Measurements from ENCODE around the gene PPM1J.
"Not testable (repeated sequence)": the region's sequence is repeated elsewhere in the genome, so short reads cannot be mapped to it uniquely, and the experiment has no call there.

Gene PPM1J

GRCh38 chr1:112723511-112723839 is 8.3 kb upstream of the PPM1J start:
- peaks cover 10 to 13% of the 10 kb centered on the region in 2 experiments for H3K4me1 ChIP-seq (ENCODE audit: control insufficient read depth in 1 of 2, insufficient read depth in 1 of 2, low read depth in 1 of 2, low read length in 1 of 2)
- peaks cover 56% of the 10 kb centered on the region for H3K27me3 ChIP-seq
- H3K27ac ChIP-seq, result no peak overlapping the region
- no peaks in the 10 kb centered on the region for H3K36me3 ChIP-seq
- TF ChIP-seq CTCF (IDR thresholded peaks at IDR 0.05), result no peak
- no peak overlapping the region for H3K4me3 ChIP-seq (ENCODE audit: low read depth in 1 of 2, low read length in 1 of 2)
- H3K9me3 ChIP-seq, result no peaks in the 10 kb centered on the region

GRCh38 chr1:112722601-112723510 is 7.7 kb upstream of the PPM1J start:
- Histone ChIP-seq H3K36me3 (no peaks in the 10 kb centered on the region), H3K27me3 (peaks cover 62% of the 10 kb centered on the region), H3K4me3 (ENCODE audit: low read depth in 1 of 2, low read length in 1 of 2) (no peak overlapping the region), H3K4me1 (ENCODE audit: control insufficient read depth in 1 of 2, insufficient read depth in 1 of 2, low read depth in 1 of 2, low read length in 1 of 2) (peaks cover 11 to 14% of the 10 kb centered on the region in 2 experiments), H3K9me3 (no peaks in the 10 kb centered on the region), H3K27ac (no peak overlapping the region)
- TF ChIP-seq CTCF (IDR thresholded peaks at IDR 0.05), result no peak

- no peak overlapping the region for H3K27ac ChIP-seq
- H3K4me3 ChIP-seq (ENCODE audit: low read depth in 1 of 2, low read length in 1 of 2), result no peak overlapping the region
- H3K27me3 ChIP-seq, result peaks cover 70% of the 10 kb centered on the region
- peaks cover 11 to 14% of the 10 kb centered on the region in 2 experiments for H3K4me1 ChIP-seq (ENCODE audit: control insufficient read depth in 1 of 2, insufficient read depth in 1 of 2, low read depth in 1 of 2, low read length in 1 of 2)
- no peaks in the 10 kb centered on the region for H3K36me3 ChIP-seq
- TF ChIP-seq CTCF (IDR thresholded peaks at IDR 0.05), result no peak
- no peaks in the 10 kb centered on the region for H3K9me3 ChIP-seq
Observed at GRCh38 chr1:112721966-112722524, 6.9 kb upstream of the PPM1J start.

GRCh38 chr1:112721294-112721693 is 6.2 kb upstream of the PPM1J start:
- not testable (repeated sequence) for H3K4me3 ChIP-seq (ENCODE audit: low read depth in 1 of 2, low read length in 1 of 2); H3K36me3 ChIP-seq; H3K27ac ChIP-seq; H3K9me3 ChIP-seq
- Histone ChIP-seq H3K27me3 (peaks cover 78% of the 10 kb centered on the region), H3K4me1 (ENCODE audit: control insufficient read depth in 1 of 2, insufficient read depth in 1 of 2, low read depth in 1 of 2, low read length in 1 of 2) (peaks cover 12 to 15% of the 10 kb centered on the region in 2 experiments)

GRCh38 chr1:112720800-112721199 is 5.7 kb upstream of the PPM1J start:
- H3K4me1 ChIP-seq (ENCODE audit: control insufficient read depth in 1 of 2, insufficient read depth in 1 of 2, low read depth in 1 of 2, low read length in 1 of 2), result peaks cover 17 to 20% of the 10 kb centered on the region in 2 experiments
- H3K4me3 ChIP-seq (ENCODE audit: low read depth in 1 of 2, low read length in 1 of 2), result no peak overlapping the region
- no peaks in the 10 kb centered on the region for H3K9me3 ChIP-seq
- peaks cover 83% of the 10 kb centered on the region for H3K27me3 ChIP-seq
- TF ChIP-seq CTCF (IDR thresholded peaks at IDR 0.05), result no peak
- H3K36me3 ChIP-seq, result no peaks in the 10 kb centered on the region
- no peak overlapping the region for H3K27ac ChIP-seq

- Histone ChIP-seq H3K4me3 (ENCODE audit: low read depth in 1 of 2, low read length in 1 of 2) (no peak overlapping the region), H3K27ac (no peak overlapping the region), H3K4me1 (ENCODE audit: control insufficient read depth in 1 of 2, insufficient read depth in 1 of 2, low read depth in 1 of 2, low read length in 1 of 2) (peaks cover 26 to 31% of the 10 kb centered on the region in 2 experiments), H3K36me3 (no peaks in the 10 kb centered on the region), H3K9me3 (no peaks in the 10 kb centered on the region), H3K27me3 (peaks cover 93% of the 10 kb centered on the region)
- no peak for TF ChIP-seq CTCF (IDR thresholded peaks at IDR 0.05)
Observed at GRCh38 chr1:112719706-112720105, 4.6 kb upstream of the PPM1J start.

Measured in neutrophil (primary cell).